ENCODE data around the gene ANKRD22. TPM values are rescaled to one million over a fixed set of nuclear protein-coding genes. Genes with fewer than 3 reads are reported as not detected.

ANKRD22 gene
- total and polyA plus RNA-seq, 2 donors (not counting 3 experiments of a cell fraction or from before 2014, with no cell fraction given): not detected

- Histone ChIP-seq H3K4me3 (replicated peaks in 1 of 3; ENCODE audit: insufficient read depth in 1 of 3, low read depth in 1 of 3, low read length in 3 of 3) (no peak overlapping the region), H3K36me3 (ENCODE audit: control insufficient read depth in 2 of 2, extremely low read depth in 1 of 2, insufficient read depth in 2 of 2, low read length in 2 of 2) (no peaks in the 10 kb centered on the region), H3K27me3 (ENCODE audit: control insufficient read depth in 2 of 2, insufficient read depth in 2 of 2, low read length in 2 of 2) (peaks cover 0 to 2% of the 10 kb centered on the region in 2 experiments), H3K4me1 (ENCODE audit: control insufficient read depth, extremely low read depth, insufficient read depth, low read length) (no peaks in the 10 kb centered on the region), H3K27ac (ENCODE audit: insufficient read depth, low read depth, low read length) (no peak overlapping the region), H3K9me1 (replicated peaks; ENCODE audit: control insufficient read depth, extremely low read depth, insufficient read depth, low read length) (no peaks in the 10 kb centered on the region), H3K9ac (replicated peaks; ENCODE audit: extremely low read depth, insufficient read depth, low read length) (no peak overlapping the region), H3K4me2 (ENCODE audit: insufficient read depth, low read length) (no peak overlapping the region), H3K79me2 (ENCODE audit: control insufficient read depth, insufficient read depth, low read length) (no peaks in the 10 kb centered on the region), H4K20me1 (replicated peaks; ENCODE audit: control insufficient read depth, extremely low read depth, insufficient read depth, low read length) (no peaks in the 10 kb centered on the region), H3K9me3 (replicated peaks; ENCODE audit: control insufficient read depth, insufficient read depth, low read length) (no peaks in the 10 kb centered on the region), H2AFZ (ENCODE audit: low read depth, low read length) (no peak overlapping the region)
- TF ChIP-seq POLR2AphosphoS5 (IDR thresholded peaks at IDR 0.05; ENCODE audit: insufficient read depth, low read depth, low read length) (no peak), GATA2 (IDR thresholded peaks at IDR 0.05; ENCODE audit: insufficient read depth, insufficient read length, low read depth, low read length) (no peak), JUN (IDR thresholded peaks at IDR 0.05; ENCODE audit: borderline replicate concordance, insufficient read depth, insufficient read length, low read depth) (no peak), EZH2 (IDR thresholded peaks at IDR 0.05; ENCODE audit: borderline replicate concordance, low read depth, low read length, severe bottlenecking) (no peak), POLR2A (IDR thresholded peaks at IDR 0.05; ENCODE audit: low read depth, low read length) (no peak), FOS (IDR thresholded peaks at IDR 0.05; ENCODE audit: borderline replicate concordance, insufficient read depth, low read length) (no peak), CTCF (IDR thresholded peaks at IDR 0.05; ENCODE audit: extremely low read depth in 1 of 2, insufficient read depth in 1 of 2, low read depth in 1 of 2, low read length in 2 of 2) (no peak), MAX (IDR thresholded peaks at IDR 0.05; ENCODE audit: insufficient read depth, insufficient read length) (no peak), MYC (IDR thresholded peaks at IDR 0.05; ENCODE audit: low read depth, low read length) (no peak)
- ChIA-PET CTCF (interaction anchor here (0.8 to 2.5 kb wide), 3 partner anchors 10 to 261 kb away, joined by 5 to 12 read pairs (median 6); no protein-coding TSS in a partner anchor), POLR2A (no interaction called here)
- BruUV-seq (replicated peaks): no TSS peak
- intact Hi-C loops (cut with micrococcal nuclease): no loop called here
- dilution Hi-C loops (cut with MboI; ENCODE audit: extremely low pct_ligation_motif_present, low sequenced_read_pairs): no loop called here
- no peak for DNase-seq (ENCODE audit: low read depth, low spot score)
- FAIRE-seq: no peak
These were observed 25.3 kb downstream of the ANKRD22 start for GRCh38 chr10:88826388-88826787.
